ENCODE results near the gene MCL1.
"Not testable (repeated sequence)": the region's sequence is repeated elsewhere in the genome, so short reads cannot be mapped to it uniquely, and the experiment has no call there.

The MCL1 gene

DNA sequence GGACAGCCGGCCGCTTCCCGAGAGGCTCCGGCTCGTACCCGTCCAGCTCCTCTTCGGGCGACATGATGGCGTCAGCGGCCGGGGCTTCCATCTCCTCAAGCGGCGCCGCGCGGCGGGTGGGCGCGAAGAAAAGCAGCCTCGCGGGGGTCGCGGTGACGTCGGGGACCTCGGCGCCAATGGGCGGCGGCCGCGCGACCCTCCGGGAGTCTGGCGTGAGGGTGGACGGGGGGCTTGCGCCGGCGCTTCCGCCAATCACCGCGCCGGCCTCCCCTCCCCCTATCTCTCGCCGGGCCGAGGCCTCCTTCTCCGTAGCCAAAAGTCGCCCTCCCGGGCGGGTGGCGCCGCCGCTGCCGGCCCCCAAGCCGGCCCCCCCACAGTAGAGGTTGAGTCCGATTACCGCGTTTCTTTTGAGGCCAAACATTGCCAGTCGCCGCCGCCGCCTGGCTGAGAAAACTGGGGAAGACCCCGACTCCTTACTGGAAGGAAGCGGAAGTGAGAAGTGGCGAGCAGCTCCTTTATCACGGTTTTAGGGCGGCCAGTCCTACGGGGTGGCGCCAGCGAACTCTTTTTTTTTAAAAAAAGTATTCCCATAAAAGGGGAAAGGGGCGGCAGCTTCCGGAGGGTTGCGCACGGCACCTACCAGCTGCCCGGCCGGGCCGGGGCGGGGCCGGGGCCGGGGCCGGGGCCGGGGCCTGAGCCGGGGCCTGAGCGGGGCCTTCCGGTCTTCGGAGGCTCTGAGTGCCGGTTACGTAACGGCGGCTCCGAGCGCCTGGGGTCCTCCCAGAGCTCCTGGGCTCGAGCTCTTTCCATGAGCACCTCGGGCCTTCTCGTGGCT lies at the start of gene MCL1:
Gene MCL1, minus strand, starts transcription at position 501 of the 835 bp plus-strand sequence. Its CDS starts 80 bp downstream, at position 421.
- peak; percentile 76 to 81 for DNase-seq (ENCODE audit: low read depth in 2 of 2)

DNA sequence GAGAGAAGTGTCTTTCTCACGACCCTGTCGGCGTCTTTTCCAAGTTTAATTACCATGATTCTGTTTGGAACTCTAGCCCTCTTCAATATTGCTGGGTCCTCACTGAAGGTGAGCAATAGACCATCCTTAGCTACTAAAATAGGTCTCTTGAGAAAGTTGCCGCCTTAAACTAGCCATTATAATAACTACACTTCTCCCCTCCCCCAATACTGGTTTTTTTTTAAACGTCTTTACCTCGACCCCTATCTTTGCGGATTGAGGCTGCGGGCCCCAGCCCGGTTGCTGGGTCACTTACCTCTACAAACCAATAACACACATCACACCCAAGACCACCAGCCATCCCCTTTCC lies 49.3 kb upstream of the MCL1 start:
- DNase-seq (ENCODE audit: low read depth in 2 of 2), result no peak

DNA sequence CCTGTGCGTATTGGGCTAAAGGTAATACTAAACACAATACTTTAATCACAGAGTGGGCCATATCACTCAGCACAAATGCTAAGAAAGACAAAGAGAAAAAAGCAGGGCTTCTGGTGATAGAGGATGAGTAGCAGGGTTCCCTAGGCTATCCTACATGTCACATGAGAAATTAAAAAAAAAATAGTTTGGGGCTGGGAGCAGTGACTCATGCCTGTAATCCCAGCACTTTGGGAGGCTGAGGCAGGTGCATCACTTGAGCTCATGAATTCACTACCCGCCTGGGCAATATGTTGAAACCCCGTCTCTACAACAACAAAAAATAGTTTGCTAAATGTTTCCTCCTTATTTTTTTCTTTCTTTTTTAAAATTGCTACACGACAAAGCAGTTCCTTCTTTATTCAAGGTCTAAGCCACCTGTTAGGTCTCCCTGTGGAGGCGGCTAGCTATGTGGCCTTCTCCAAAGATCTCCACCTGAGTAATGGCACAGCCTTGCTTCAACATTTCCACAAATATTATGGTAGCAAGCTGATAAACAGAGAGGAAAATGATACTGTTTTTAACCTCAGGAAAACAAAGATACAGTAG lies 48.5 kb upstream of the MCL1 start:
- no peak for DNase-seq (ENCODE audit: low read depth in 2 of 2)

DNA sequence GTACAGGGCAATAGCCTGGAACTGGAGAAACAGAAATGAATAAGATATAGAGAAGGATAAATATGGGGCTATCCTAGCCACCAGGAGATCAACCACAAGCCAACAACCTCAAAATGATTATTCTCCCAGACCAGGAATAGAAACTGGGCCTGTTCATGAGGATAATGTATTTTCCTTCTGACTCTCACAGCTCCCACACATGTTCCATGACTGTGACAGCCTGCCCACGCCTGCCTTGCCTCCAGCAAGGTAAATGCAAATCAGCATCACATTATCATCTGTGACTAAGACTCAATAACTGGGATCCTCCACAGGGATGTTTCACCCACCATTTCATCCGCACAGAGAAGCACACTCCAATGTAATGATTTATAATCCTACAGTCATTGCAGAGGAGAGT lies 46.7 kb upstream of the MCL1 start:
- no peak for DNase-seq (ENCODE audit: low read depth in 2 of 2)

DNA sequence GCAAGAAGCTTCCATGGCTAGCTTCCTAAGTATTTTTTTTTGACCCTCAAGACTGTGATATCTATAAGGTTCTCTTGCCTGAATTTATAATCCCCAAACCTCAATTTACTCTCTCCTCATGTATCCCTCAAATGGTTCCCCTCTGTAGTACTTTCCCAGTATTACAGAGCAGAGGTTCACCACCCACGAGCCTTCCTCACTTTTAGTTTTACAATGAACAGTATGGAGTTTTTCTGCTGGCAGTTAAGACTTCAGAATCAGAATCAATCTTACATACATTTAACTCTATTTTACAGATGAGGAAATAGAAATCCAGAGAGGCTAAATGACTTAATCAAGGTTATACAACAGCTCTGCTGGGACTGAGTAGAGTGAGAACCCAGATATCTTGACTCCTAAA lies 45.1 kb upstream of the MCL1 start:
- not testable (repeated sequence) for DNase-seq (ENCODE audit: low read depth in 2 of 2)

DNA sequence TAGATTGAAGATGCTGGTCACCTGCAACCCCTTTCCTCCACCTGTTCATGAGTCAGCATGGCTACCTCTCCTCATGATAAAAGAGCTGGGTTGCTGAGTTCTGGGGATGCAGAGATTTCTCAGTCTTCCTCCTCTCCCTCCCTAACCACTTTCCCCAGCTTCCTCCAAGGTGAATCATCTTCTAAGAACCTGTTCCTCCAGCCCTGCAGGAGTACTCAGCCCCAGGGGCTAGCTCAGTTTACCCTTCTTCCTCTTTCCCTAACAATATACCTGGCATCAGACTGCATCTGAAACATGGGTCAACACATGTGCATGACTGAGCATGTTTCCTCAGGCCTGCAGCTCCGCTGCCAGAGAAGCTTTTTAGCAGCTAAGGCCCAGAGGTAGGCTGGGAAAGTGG lies 44.7 kb upstream of the MCL1 start:
- DNase-seq (ENCODE audit: low read depth in 2 of 2), result not testable (repeated sequence)

DNA sequence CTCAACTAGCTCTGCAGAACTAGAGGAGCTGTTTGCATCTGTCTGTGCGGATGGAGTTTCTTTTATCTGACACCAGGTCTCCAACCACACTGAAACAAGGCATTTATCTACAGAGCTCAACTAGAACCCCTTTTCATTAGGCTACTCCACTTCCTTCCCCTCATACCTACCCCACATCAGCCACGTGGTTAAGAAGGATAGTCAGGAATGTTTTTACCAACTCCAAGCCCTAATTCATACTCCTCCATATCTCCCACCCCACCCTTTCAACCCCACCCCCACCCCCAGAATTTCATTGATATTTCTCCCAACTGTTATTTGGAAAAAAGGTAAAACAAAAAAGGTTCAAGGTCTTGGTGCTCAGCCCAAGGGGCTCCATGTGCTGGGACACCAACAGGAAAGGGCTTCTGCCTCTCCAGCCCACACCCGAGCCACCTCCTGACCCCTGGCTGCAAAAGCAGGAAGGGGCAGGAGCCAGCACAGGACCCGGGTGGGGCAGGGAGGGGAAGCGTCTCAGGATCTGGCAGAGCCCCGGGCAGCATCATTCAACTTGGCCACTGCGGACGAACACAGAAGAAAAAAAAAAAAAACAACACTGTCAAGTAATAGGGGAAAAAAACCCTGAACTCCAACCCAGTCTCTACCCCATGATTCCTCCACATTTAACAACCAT lies 43.0 kb upstream of the MCL1 start:
- no peak for DNase-seq (ENCODE audit: low read depth in 2 of 2)

- peak in 1 of 2 donors; percentile 21 for DNase-seq (ENCODE audit: low read depth in 2 of 2)
Measured at GRCh38 chr1:150621497-150622302, 42.3 kb upstream of the MCL1 start.

GRCh38 chr1:150620919-150621318 lies 41.5 kb upstream of the MCL1 start:
- no peak for DNase-seq (ENCODE audit: low read depth in 2 of 2)

GRCh38 chr1:150619576-150620509 lies 40.4 kb upstream of the MCL1 start:
- no peak for DNase-seq (ENCODE audit: low read depth in 2 of 2)

DNA sequence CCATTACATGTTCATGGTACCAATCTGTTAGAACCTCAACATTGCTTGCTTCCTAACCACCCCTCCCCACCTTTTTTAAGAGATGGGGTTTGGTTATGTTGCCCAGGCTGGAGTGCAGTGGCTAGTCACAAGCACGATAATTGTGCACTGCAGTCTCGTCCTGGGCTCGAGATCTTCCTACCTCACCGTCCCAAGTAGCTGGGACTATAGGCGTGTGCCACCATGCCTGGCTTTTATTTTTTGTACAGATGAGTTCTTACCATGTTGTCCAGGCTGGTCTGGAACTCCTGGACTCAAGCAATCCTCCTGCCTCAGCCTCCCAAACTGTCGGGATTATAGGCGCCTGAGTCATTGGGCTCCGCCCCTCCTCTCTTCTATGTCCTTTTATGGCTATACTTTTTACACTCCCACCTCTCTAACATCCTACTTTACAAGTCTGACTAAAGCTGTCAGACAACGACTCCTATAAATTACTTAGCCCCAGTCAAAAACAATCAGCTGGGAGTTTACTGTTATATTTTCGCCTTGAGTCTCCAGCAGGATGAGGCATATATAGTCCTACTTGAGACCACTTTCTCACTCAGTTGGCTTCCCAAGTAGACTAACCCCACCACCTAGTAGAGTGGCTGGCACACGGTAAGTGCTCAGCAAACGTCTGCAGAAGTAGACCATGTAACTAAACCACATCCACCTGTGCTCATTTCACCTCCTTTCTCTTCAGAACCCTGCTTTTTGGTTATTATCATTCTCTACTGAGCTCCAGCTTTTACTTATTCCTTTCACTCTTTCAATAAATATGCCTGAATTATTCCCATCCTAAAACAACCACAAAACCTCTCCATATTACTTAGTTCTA lies 36.2 kb upstream of the MCL1 start:
- no peak for DNase-seq (ENCODE audit: low read depth in 2 of 2)

- DNase-seq (ENCODE audit: low read depth in 2 of 2), result peak in 1 of 2 donors; percentile 26
Measured at GRCh38 chr1:150613061-150613920, 33.9 kb upstream of the MCL1 start.

- no peak for DNase-seq (ENCODE audit: low read depth in 2 of 2)
Measured at GRCh38 chr1:150612014-150612345, 32.6 kb upstream of the MCL1 start.

GRCh38 chr1:150610576-150610975 lies 31.2 kb upstream of the MCL1 start:
- DNase-seq (ENCODE audit: low read depth in 2 of 2), result no peak

- DNase-seq (ENCODE audit: low read depth in 2 of 2), result no peak
Measured at GRCh38 chr1:150609732-150610131, 30.3 kb upstream of the MCL1 start.

GRCh38 chr1:150606463-150607142 lies 27.2 kb upstream of the MCL1 start:
- no peak for DNase-seq (ENCODE audit: low read depth in 2 of 2)

- not testable (repeated sequence) for DNase-seq (ENCODE audit: low read depth in 2 of 2)
Measured at GRCh38 chr1:150605451-150605731, 26.0 kb upstream of the MCL1 start.

DNA sequence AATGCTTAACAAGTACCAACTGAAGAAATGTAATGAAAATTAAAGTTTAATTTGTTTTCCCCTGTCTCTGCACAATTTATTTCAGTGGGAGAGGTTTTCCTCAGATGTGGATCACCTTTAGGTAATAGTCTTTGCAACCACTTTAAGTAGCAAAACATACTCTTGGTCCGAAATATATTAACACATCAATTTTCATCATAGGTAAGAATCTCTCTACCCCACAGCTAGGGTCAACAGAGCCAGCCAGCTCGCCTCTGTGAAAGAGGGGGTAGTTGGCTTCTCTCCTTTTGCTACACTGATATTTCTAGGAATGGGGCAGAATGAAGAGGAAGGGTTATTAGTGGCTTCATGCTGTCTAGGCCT lies 24.8 kb upstream of the MCL1 start:
- no peak for DNase-seq (ENCODE audit: low read depth in 2 of 2)

- DNase-seq (ENCODE audit: low read depth in 2 of 2), result no peak
Measured at GRCh38 chr1:150603711-150604110, 24.3 kb upstream of the MCL1 start.

Data from stimulated activated CD8-positive, alpha-beta memory T cell treated with anti-CD3 and anti-CD28 coated beads, Interleukin-2, amount 100 ng/mL, for 1 hour (primary cell).